ENCODE measurements around the gene ZNF644.

- TF ChIP-seq CTCF (conservative IDR thresholded peaks at IDR 0.05 in 1 of 2, IDR thresholded peaks at IDR 0.05 in 1 of 2; ENCODE audit: extremely low read depth in 1 of 2, insufficient read depth in 1 of 2, low read depth in 1 of 2, low read length in 2 of 2) (no peak), EZH2 (IDR thresholded peaks at IDR 0.05; ENCODE audit: borderline replicate concordance, low read length) (no peak)
These were observed 110.5 kb downstream of the ZNF644 start for GRCh38 chr1:90911353-90911752.

Data from mammary epithelial cell (primary cell).